HCT116 (cell line): ENCODE data around the gene CRACDL. TPM values are rescaled to one million over a fixed set of nuclear protein-coding genes. Genes with fewer than 3 reads are reported as not detected.

Source experiments
- ATAC-seq: fragments of 200-7000 bp; cut with Tn5 transposase; 2 replicates; pipeline ENCODE4 v1.9.1; 2020; ENCODE audit warnings: mild to moderate bottlenecking, moderate library complexity
- BruUV-seq: library from RNA; stranded (reverse); fragments of 400-500 nt; replicated peaks from 2 replicates; lab custom pipeline; 2021; lab: Mats Ljungman, UMichigan
- CTCF ChIA-PET: fragments of 300-600 bp; sonication (Branson Sonifier 250); formaldehyde crosslinking; loops from one replicate; lab custom pipeline; 2021; ENCODE audit warnings: antibody characterized with exemption; lab: Charles Lee
- POLR2A ChIA-PET: fragments of 300-600, 350-600 bp; sonication (Branson Sonifier 250); formaldehyde crosslinking; loops from one replicate; lab custom pipeline; 2021; ENCODE audit warnings: antibody characterized with exemption; lab: Charles Lee
- RAD21 ChIA-PET, 2 experiments: fragments of 300-600 bp; sonication (Branson Sonifier 250); formaldehyde crosslinking; loops; one replicate each; lab custom pipeline; 2023; ENCODE audit warnings: low total read pairs in 2 of 2; ENCODE audit not compliant: uncharacterized antibody in 2 of 2, unreplicated experiment in 2 of 2, low non-redundant PET in 1 of 2; lab: Charles Lee
- DNase-seq: peaks from one replicate; pipeline ENCODE4 v3.0.0-alpha.2; 2010; ENCODE audit warnings: low read depth, low spot score
- H2AFZ ChIP-seq: fragments of 200-600 bp; shearing (Covaris generic), sonication (generic); 2 replicates; pipeline ENCODE4 v1.6.1; 2017; ENCODE audit warnings: low read depth, mixed run types, mixed read lengths, antibody characterized with exemption, low read length; ENCODE audit not compliant: poor library complexity, severe bottlenecking
- H3K27ac ChIP-seq: 2 replicates; pipeline ENCODE4 v1.5.1; 2012; ENCODE audit warnings: low read depth, low read length
- H3K27me3 ChIP-seq: fragments of 200-600 bp; sonication (generic); 2 replicates; pipeline ENCODE4 v1.6.1; 2016; ENCODE audit warnings: mixed run types, low read length, mixed read lengths; ENCODE audit not compliant: insufficient read depth
- H3K36me3 ChIP-seq, 2 experiments: fragments of 200-500 bp in 1 of 2; fragments of 200-600 bp in 1 of 2; sonication (Bioruptor generic) in 1 of 2; sonication (generic) in 1 of 2; 2 replicates each; pipeline versions ENCODE4 v1.5.1 to v1.6.1; 2014 to 2016; ENCODE audit warnings: low read length in 2 of 2, inconsistent platforms in 1 of 2, mixed read lengths in 1 of 2, mixed run types in 1 of 2; ENCODE audit not compliant: insufficient read depth in 2 of 2, control insufficient read depth in 1 of 2
- H3K4me1 ChIP-seq, 2 experiments: fragments of 200-600 bp in 1 of 2; sonication (generic) in 1 of 2; 2 replicates each; pipeline versions ENCODE4 v1.5.1 to v1.6.1; 2012 to 2017; ENCODE audit warnings: low read length in 2 of 2, inconsistent platforms in 1 of 2, mild to moderate bottlenecking in 1 of 2, mixed read lengths in 1 of 2, mixed run types in 1 of 2, moderate library complexity in 1 of 2; ENCODE audit not compliant: insufficient read depth in 2 of 2, control insufficient read depth in 1 of 2
- H3K4me2 ChIP-seq: fragments of 200-600 bp; sonication (generic); 2 replicates; pipeline ENCODE4 v1.6.1; 2017; ENCODE audit warnings: mixed run types, low read length, mixed read lengths
- H3K4me3 ChIP-seq, 2 experiments: fragments of 200-600 bp in 1 of 2; sonication (generic) in 1 of 2; replicated peaks in 1 of 2; 2 replicates each; pipeline ENCODE4 v1.5.1; 2011 to 2016; ENCODE audit warnings: low read length in 2 of 2, control low read depth in 1 of 2, low read depth in 1 of 2, mild to moderate bottlenecking in 1 of 2, mixed read lengths in 1 of 2, mixed run types in 1 of 2
- H3K79me2 ChIP-seq: fragments of 200-600 bp; sonication (generic); 2 replicates; pipeline ENCODE4 v1.6.1; 2017; ENCODE audit warnings: mild to moderate bottlenecking, mixed run types, low read length, moderate library complexity, mixed read lengths; ENCODE audit not compliant: insufficient read depth
- H3K9ac ChIP-seq: fragments of 200-600 bp; sonication (generic); 2 replicates; pipeline ENCODE4 v1.6.1; 2016; ENCODE audit warnings: low read length, mixed read lengths
- H3K9me2 ChIP-seq: fragments of 200-600 bp; sonication (generic), shearing (Covaris generic); 2 replicates; pipeline ENCODE4 v1.6.1; 2017; ENCODE audit warnings: mixed run types, mild to moderate bottlenecking, moderate library complexity; ENCODE audit not compliant: insufficient read depth
- H3K9me3 ChIP-seq, 2 experiments: fragments of 200-500 bp in 1 of 2; fragments of 200-600 bp in 1 of 2; sonication (Bioruptor generic) in 1 of 2; sonication (generic) in 1 of 2; 2 replicates each; pipeline ENCODE4 v1.6.1; 2014 to 2017; ENCODE audit warnings: low read length in 2 of 2, mixed read lengths in 2 of 2, inconsistent platforms in 1 of 2, low read depth in 1 of 2, mild to moderate bottlenecking in 1 of 2, mixed run types in 1 of 2, moderate library complexity in 1 of 2; ENCODE audit not compliant: control insufficient read depth in 1 of 2, insufficient read depth in 1 of 2
- H4K20me1 ChIP-seq: fragments of 200-600 bp; sonication (generic), shearing (Covaris generic); 2 replicates; pipeline ENCODE4 v1.6.1; 2017; ENCODE audit warnings: mixed run types, mild to moderate bottlenecking, moderate library complexity; ENCODE audit not compliant: insufficient read depth
- CEBPB ChIP-seq: IDR thresholded peaks from 2 replicates; pipeline ENCODE4 v1.6.1; 2012; ENCODE audit warnings: low read depth
- POLR2AphosphoS5 ChIP-seq: IDR thresholded peaks from 2 replicates; pipeline ENCODE4 v1.6.1; 2011; ENCODE audit warnings: mild to moderate bottlenecking, low read depth, low read length, moderate library complexity
- ZFX ChIP-seq: fragments of 450-650 bp; IDR thresholded peaks from 2 replicates; pipeline ENCODE4 v1.6.1; 2017
- ZNF274 ChIP-seq: fragments of 200-500 bp; sonication (Bioruptor generic); IDR thresholded peaks from 2 replicates; pipeline ENCODE4 v1.6.1; 2014; ENCODE audit warnings: mild to moderate bottlenecking, low read depth, low read length, inconsistent platforms
- intact Hi-C: fragments of 100-400 bp; cut with micrococcal nuclease; formaldehyde crosslinking; loops from 2 replicates; pipeline ENCODE4 v1.10.0; 2022
- total RNA-seq: library from RNA; stranded (reverse); gene quantifications from one replicate; pipeline ENCODE4 v1.2.1, GENCODE V29; 2021; ENCODE audit not compliant: unreplicated experiment
- TF ChIP-seq, protein P1 (sequence below): IDR thresholded peaks from 2 replicates; pipeline ENCODE4 v1.6.1; 2012; ENCODE audit warnings: low read depth
- TF ChIP-seq, protein P2 (sequence below): IDR thresholded peaks from 2 replicates; pipeline ENCODE4 v1.6.1; 2011; ENCODE audit warnings: mild to moderate bottlenecking, low read length, moderate library complexity; ENCODE audit not compliant: insufficient replicate concordance; ENCODE audit errors: extremely low read depth

Gene CRACDL
- total RNA-seq, 1 experiment from 2014 or later, result 1.1 TPM

DNA sequence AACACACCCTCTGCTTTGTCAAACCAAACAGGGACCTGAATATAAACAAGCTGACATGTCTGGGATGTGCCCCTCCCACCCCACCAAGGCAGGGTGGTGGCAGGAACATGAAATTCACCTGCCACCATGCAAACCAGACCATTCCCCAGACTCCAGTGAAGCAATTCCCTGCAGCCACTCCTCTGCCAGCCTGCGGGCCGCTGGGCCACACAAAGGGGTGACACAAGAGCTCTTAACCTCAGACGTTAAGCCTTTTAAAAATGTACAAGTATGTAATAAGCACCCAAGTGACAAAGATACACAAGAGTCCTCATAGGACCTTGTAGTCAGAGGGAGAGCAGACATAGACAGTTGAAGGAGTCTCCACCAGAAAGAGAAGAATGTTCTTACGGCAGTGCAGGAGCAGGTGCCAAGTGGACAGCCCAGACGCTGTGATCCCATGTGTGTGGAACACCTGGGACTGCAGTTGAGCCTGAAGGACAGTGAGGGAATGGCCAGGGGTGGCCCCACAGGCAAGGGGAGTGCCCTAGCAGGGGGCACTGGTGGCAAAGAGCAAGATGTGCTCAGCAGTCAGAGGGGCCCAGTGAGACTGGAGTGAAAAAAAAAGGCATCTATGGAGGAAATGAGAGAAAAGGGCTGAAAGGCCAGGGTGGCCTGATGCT is 36.9 kb downstream of the CRACDL start:
- Histone ChIP-seq H3K79me2 (no peaks in the 10 kb centered on the region), H3K4me2 (no peak overlapping the region), H3K4me1 (no peaks in the 10 kb centered on the region), H4K20me1 (no peaks in the 10 kb centered on the region), H3K27me3 (no peaks in the 10 kb centered on the region), H3K9me3 (no peaks in the 10 kb centered on the region), H3K4me3 (no peak overlapping the region), H2AFZ (no peak overlapping the region), H3K9me2 (no peaks in the 10 kb centered on the region), H3K27ac (no peak overlapping the region), H3K9ac (no peak overlapping the region), H3K36me3 (no peaks in the 10 kb centered on the region)
- no peak for TF ChIP-seq POLR2AphosphoS5
- TF ChIP-seq, protein P1, sequence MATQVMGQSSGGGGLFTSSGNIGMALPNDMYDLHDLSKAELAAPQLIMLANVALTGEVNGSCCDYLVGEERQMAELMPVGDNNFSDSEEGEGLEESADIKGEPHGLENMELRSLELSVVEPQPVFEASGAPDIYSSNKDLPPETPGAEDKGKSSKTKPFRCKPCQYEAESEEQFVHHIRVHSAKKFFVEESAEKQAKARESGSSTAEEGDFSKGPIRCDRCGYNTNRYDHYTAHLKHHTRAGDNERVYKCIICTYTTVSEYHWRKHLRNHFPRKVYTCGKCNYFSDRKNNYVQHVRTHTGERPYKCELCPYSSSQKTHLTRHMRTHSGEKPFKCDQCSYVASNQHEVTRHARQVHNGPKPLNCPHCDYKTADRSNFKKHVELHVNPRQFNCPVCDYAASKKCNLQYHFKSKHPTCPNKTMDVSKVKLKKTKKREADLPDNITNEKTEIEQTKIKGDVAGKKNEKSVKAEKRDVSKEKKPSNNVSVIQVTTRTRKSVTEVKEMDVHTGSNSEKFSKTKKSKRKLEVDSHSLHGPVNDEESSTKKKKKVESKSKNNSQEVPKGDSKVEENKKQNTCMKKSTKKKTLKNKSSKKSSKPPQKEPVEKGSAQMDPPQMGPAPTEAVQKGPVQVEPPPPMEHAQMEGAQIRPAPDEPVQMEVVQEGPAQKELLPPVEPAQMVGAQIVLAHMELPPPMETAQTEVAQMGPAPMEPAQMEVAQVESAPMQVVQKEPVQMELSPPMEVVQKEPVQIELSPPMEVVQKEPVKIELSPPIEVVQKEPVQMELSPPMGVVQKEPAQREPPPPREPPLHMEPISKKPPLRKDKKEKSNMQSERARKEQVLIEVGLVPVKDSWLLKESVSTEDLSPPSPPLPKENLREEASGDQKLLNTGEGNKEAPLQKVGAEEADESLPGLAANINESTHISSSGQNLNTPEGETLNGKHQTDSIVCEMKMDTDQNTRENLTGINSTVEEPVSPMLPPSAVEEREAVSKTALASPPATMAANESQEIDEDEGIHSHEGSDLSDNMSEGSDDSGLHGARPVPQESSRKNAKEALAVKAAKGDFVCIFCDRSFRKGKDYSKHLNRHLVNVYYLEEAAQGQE, result no peak
- no peak for TF ChIP-seq CEBPB
- no peak for TF ChIP-seq ZNF274
- no peak for TF ChIP-seq ZFX
- TF ChIP-seq, protein P2, sequence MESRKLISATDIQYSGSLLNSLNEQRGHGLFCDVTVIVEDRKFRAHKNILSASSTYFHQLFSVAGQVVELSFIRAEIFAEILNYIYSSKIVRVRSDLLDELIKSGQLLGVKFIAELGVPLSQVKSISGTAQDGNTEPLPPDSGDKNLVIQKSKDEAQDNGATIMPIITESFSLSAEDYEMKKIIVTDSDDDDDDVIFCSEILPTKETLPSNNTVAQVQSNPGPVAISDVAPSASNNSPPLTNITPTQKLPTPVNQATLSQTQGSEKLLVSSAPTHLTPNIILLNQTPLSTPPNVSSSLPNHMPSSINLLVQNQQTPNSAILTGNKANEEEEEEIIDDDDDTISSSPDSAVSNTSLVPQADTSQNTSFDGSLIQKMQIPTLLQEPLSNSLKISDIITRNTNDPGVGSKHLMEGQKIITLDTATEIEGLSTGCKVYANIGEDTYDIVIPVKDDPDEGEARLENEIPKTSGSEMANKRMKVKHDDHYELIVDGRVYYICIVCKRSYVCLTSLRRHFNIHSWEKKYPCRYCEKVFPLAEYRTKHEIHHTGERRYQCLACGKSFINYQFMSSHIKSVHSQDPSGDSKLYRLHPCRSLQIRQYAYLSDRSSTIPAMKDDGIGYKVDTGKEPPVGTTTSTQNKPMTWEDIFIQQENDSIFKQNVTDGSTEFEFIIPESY, result no peak
- DNase-seq (no peak), ATAC-seq (no peak)
- RAD21 ChIA-PET, result no interaction called here
- BruUV-seq, result no TSS peak
- POLR2A ChIA-PET, result no interaction called here
- intact Hi-C loops, result no loop called here
- CTCF ChIA-PET, result no interaction called here
